Right forelimb (tissue), 1 donor: ENCODE measurements around the gene TMEM131L.
"Not testable (repeated sequence)": the region's sequence is repeated elsewhere in the genome, so short reads cannot be mapped to it uniquely, and the experiment has no call there.

Experiments used
- DNase-seq: peaks from one replicate; pipeline ENCODE4 v3.0.0-alpha.2; 2018

TMEM131L gene, protein sequence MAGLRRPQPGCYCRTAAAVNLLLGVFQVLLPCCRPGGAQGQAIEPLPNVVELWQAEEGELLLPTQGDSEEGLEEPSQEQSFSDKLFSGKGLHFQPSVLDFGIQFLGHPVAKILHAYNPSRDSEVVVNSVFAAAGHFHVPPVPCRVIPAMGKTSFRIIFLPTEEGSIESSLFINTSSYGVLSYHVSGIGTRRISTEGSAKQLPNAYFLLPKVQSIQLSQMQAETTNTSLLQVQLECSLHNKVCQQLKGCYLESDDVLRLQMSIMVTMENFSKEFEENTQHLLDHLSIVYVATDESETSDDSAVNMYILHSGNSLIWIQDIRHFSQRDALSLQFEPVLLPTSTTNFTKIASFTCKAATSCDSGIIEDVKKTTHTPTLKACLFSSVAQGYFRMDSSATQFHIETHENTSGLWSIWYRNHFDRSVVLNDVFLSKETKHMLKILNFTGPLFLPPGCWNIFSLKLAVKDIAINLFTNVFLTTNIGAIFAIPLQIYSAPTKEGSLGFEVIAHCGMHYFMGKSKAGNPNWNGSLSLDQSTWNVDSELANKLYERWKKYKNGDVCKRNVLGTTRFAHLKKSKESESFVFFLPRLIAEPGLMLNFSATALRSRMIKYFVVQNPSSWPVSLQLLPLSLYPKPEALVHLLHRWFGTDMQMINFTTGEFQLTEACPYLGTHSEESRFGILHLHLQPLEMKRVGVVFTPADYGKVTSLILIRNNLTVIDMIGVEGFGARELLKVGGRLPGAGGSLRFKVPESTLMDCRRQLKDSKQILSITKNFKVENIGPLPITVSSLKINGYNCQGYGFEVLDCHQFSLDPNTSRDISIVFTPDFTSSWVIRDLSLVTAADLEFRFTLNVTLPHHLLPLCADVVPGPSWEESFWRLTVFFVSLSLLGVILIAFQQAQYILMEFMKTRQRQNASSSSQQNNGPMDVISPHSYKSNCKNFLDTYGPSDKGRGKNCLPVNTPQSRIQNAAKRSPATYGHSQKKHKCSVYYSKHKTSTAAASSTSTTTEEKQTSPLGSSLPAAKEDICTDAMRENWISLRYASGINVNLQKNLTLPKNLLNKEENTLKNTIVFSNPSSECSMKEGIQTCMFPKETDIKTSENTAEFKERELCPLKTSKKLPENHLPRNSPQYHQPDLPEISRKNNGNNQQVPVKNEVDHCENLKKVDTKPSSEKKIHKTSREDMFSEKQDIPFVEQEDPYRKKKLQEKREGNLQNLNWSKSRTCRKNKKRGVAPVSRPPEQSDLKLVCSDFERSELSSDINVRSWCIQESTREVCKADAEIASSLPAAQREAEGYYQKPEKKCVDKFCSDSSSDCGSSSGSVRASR (N-terminal part only)

DNA sequence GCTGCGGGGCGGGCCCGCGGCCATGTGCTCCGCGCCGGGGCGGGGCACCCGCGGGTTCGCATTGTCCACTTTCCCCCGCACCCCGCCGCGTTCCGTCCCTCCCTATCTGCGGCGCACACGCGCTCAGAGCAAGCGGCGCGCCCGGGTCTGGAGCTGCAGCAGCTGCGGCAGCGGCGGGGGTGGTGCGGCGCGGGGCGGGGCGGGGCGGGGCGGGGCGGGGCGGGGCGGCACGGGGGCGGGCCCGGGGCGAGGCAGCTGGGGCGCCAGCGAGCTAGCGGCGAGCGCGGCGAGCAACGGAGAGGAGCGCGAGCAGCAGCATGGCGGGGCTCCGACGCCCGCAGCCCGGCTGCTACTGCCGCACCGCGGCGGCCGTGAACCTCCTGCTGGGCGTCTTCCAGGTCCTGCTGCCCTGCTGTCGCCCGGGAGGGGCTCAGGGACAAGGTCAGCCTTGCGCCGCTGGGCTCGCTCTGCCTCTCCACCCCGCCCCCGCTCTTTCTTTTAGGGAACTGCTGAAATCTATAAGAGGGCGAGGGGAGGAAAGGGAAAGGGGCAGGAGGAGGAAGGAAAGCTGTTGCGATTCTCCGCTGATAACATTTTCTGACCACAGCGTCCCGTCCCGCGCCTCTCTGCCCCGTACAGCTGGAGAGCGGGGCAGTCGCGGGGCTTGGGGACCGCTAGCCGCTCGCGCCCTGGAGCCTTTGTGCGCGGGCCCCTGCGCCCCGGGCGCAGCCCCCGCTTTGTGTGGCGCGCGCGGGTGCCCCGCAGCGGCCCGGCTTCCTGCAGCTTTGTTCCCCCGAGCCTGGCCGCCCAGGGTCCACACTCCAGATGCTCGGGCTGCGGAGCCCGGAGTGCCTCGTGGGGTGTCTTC is at the start of gene TMEM131L:
TSS of gene TMEM131L (plus strand) at position 280 of the 868 bp plus-strand sequence. CDS start at position 318, 38 bp downstream.
- DNase-seq = peak; percentile 85

DNA sequence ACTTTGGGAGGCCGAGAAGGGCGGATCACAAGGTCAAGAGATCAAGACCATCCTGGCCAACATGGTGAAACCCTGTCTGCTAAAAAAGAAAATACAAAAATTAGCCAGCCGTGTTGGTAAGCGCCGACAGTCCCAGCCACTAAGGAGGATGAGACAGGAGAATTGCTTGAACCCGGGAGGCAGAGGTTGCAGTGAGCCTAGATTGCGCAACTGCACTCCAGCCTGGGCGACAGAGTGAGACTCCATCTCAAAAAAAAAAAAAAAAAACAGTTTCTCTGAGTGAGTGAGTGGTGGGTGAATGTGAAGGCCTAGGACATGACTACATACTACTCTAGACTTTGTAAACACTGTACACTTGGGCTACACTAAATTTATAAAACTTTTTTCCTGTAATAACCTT is 49.7 kb upstream of the TMEM131L start:
- not testable (repeated sequence) for DNase-seq

DNA sequence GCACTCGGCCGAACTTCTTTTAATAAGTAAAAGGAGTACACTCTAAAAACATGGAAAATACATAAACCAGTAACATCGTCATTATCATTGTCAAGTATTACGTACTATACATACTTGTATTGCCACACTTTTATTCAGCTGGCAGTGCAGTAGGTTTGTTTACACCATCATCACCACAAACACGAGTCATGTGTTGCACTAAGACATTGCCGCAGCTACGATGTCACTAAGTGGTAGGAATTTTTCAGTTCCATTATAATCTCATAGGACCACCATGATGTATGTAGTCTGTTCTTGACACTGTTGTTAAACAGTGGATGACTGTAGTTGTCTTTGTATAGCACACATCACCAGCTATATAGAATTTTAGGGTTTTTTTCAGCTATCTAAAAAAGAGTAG is 48.0 kb upstream of the TMEM131L start:
- DNase-seq = no peak

DNA sequence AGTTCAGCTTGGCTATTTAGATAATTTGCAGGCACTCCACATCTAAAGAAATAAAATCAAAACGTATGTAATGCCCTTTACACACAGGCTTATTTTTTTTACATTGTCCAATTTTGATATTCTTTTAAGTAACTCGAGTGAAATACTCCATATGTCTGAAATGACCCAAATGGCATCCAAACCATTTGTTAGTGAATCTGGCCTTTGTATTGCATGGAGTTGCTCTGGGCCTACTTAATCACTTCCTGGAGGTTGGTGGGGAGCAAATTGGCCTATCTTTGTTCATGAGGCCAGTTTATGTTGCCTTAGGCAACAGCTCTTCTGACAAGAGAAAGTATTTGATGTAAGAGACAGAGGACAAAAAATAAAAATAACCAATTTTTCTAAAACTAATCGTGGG is 47.6 kb upstream of the TMEM131L start:
- DNase-seq = no peak

DNA sequence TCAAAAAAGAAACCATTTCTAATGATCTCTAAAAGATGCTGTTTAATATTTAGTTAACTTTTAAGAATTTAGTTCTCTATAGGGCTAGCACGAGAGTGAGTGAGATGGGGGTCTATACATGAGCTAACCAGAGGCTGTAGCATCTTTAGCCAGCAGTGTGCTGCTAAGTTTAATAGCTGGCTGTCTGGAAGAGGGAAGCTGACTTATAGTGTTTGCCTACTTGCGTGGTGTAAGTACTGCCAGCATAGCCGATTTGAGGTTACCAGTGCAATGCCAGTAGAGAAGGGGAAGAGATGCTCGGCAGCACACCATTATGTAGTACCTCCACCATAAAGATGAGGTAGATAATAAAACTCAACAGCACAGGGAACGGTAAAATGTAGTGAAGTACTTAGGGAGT is 47.1 kb upstream of the TMEM131L start:
- no peak for DNase-seq

DNA sequence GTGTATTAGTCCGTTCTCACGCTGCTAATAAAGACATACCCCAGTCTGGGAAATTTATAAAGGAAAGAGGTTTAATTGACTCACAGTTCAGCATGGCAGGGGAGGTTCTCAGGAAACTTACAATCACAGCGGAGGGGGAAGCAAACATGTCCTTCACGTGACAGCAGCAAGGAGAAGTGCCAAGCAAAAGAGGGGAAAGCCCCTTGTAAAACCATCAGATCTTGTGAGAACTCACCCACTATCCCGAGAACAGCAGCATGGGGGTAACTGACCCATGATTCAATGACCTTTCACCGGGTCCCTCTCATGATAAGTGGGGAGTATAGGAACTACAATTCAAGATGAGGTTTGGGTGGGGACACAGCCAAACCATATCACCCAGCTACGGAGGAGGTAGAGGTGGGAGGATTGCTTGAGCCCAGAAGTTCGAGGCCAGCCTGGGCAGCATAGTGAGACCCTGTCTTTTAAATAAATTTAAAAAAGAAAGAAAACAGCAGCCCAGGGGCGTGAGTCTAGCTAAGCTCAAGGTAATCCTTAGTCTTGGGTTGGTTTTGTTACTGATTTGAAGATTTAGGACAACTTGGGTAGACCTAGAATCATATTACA is 46.4 kb upstream of the TMEM131L start:
- no peak for DNase-seq

DNA sequence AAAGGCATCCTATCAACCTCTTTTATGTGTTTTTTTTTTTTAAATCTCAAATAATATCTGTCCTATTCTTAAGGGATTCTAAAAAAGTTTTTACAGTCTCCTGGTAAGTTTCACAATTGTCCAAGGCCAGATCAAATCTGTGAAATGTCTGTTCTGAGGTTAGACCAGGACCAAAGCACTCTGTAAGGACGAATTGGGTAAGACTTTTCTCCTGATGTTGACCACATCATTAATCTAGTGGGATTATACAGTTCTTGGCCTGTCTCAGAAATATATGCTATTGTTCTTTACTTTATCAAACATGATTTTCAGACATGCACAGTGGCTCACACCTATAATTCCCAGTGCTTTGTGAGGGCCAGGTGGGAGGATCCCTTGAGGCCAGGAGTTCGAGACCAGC is 45.8 kb upstream of the TMEM131L start:
- DNase-seq = no peak

DNA sequence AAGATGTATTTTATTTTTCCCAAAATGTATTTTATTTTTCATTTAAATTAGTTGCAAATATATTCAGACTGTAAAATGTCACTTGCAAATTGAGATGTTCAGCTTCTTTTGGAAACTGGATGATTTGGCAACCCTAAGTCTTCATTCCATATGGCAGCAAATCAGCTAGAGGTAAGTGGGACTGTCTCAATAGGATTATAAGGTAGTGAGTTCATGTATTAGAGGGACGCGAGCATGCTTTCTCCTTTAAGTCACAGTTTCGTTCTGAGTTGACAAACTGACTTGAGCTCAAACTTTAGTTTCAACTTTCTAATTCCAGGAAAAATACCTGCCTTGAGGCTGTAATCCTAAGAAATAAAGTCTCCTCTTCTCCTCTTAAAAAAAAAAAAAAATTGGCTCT is 44.2 kb upstream of the TMEM131L start:
- DNase-seq = no peak

DNA sequence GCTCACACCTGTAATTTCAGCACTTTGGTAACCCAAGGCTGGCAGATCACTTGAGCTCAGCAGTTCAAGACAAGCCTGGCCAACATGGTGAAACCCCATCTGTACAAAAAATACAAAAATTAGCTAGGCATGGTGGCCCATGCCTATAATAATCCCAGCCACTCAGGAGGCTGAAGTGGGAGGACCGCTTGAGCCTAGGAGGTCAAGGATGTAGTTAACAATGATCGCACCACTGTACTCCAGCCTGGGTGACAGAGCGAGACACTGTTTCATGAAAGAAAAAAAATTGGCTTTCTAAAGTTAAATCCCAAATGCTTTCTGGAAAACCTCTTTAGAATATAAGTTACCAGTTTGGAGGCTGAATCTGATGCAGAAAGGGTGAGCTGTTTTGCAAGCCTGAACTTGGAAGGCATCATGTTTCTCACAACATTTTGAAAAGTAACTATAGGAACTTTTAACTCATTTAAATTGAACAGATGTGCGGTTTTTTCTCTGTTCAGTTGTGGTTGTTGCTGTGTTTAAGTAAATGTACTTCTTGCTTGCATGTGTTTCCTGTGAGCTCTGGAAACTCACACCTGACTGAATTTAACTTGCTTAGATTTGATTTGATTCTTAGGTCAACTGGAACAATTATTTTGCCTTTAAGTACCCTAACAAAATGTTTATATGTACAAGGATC is 39.8 kb upstream of the TMEM131L start:
- DNase-seq = no peak

DNA sequence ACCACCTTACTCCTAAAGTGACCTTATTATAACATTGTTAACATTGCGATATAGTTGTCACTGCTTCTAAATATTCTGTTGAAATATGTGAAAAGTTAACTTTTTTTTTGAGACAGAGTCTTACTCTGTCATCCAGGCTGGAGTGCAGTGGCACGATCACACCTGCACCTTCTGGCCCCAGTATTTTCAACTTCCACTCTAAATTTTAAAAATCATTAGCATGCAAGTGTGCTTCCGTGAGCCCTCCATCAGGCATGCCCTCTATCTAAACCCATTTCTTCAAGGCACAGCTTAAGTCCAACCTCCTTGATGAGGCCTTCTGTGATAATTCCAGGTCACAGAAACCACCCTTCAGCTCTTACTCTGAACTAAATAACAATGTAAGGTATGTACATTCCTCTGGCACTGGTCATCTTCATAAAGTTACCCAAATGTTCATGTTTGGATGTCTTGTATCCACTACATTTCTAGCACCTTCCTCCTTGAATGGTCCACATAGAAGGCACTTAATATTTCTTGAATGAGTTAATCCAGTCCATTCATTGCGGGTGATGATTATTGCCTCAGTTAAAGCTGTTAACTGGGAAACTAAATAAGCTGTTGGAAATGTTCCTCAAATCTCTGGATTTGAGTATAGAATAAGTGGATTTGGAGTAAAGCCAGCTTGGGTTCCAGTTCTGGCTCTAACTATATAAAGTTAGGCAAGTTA is 38.6 kb upstream of the TMEM131L start:
- no peak for DNase-seq

DNA sequence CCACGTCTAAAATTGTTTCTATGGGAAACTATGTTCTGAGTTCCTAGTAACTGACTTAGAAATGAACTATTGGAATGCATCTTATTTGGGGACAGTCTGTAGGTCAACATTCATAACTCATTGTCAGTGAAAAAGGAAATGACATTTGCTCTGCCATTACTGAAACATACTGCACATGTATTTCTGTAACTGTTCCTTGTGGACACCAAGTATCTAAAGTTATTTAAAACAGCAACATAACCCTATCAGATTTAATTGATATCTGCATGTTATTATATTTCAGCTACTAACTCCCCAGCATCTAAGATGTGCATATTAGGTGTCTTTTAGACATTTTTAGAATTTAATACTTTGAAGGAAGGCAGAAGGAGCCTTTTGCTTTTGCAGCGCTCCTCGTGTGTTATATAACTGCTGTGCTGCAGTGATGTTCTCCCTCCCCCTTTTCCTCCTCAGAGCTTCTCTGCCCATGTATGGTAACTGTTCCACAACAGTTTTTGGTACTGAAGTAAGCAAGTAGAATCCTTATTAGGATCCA is 37.2 kb upstream of the TMEM131L start:
- DNase-seq = no peak

DNA sequence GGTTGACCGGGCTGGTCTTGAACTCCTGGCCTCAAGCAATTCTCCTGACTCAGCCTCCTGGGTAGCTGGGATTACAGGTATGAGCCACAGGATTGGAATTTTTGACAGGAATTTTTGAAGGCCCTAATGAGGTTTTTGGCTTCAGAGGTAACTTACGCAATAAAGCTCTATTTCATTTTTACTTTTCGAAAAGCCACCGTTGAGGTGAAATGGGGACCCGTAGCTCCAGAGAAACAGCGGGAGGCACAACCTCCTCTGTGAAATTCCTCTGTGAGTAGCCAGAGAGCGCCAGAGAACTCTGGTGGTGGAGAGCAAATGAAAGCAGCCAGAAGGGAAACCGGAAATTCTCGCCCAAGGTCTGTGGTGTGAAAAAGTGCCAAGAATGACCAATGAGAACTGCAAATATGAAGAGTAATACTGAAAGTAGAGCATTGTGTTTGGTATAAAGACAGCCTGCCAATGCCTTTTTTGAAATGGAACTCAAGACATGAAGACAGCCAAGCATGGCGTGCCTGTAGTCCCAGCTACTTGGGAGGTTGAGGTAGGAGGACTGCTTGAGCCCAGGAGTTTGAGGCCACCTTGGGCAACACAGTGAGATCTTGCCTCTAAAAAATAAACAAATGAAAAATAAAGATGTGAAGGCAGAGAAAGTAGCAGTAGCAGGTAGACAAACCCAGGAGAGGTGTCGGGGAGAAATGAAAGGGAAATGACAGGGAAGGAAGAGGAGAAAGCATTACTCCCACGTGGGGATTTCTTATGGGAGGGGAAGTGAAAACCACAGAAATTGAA is 33.0 kb upstream of the TMEM131L start:
- no peak for DNase-seq

DNA sequence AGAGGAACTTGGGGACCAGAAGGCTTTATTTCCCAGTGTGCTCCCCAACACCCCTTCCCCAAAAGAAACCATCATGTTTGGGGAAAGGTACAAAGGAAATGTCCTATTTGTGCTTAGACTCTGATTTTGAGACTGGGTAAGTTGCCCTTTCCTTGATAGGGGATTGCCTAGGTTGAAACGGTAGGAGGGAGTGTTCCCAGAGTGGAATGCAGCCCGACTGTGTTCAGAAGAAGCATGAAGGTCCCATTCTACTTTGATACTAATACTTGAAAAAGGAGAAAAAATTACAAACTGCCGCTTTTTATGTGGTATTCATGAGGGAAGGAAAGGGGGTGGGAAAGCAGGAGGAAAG is 32.4 kb upstream of the TMEM131L start:
- no peak for DNase-seq

DNA sequence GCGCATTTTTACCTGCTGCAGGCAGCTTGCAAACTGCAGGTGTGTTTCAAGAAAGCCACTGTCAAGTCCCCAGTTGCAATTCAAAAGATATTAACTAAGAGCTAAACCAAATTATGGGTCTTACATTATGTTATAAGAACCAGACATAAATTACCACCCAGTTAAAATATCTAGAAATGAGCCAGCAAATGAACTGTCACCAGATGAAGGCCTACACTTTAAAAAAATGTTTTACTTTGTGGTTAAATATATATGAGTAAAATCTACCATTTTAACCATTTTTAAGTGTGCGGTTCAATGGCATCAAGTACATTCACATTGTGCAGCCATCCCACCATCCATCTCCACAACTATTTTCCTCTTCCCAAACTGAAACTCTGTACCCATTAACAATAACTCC is 32.0 kb upstream of the TMEM131L start:
- DNase-seq = no peak

DNA sequence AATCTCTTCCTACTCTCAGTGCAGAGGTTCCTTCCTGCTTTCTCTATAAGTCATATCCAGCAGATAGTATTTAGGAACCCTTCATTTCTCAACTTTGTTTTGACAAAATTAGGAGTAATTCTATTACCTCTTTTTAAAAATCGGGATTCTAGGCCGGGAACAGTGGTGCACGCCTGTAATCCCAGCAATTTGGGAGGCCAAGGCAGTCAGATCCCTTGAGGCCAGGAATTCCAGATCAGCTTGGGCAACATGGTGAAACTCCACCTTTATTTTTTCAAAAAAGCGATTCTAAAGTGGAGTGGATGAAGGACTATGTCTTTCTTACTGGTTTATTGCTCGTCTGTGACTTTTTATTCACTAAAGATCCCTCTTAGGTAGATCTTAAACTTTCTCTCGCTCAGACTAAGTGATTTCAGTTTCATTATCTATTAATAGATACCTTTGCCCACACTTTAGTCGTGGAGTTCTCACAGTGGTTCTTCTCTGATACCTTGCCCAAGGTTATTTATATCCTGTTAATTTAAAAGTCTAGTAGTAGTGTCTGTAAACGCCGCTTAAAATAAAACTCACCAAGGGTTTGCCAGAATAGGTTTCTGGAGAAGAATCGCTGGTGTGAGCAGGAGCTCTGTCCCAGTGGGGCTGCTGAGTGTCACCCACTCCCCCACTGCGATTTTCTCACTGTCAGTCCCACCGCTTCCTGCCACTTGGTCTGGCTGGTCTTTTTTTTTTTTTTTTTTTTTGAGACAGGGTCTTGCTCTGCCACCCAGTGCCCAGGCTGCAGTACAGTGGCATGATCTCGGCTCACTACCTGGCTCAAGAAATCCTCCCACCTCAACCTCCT is 27.0 kb upstream of the TMEM131L start:
- no peak for DNase-seq

DNA sequence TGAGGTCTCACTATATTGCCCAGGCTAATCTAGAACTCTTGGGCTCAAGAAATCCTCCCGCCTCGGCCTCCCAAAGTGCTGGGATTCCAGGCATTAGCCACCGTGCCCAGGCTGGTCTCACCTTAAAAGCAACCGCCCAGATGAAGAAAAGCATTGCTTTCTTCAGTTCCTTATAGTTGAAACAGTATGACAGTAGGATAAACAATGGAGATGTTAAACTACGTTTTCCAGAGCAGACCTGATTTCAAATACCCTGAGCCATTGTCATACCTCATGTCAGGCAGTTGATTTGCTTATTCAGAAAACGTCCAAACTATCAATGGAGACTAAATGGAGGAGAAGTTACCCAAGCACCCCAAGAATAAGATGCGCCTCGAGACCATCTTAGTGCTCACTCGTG is 26.3 kb upstream of the TMEM131L start:
- DNase-seq = no peak

DNA sequence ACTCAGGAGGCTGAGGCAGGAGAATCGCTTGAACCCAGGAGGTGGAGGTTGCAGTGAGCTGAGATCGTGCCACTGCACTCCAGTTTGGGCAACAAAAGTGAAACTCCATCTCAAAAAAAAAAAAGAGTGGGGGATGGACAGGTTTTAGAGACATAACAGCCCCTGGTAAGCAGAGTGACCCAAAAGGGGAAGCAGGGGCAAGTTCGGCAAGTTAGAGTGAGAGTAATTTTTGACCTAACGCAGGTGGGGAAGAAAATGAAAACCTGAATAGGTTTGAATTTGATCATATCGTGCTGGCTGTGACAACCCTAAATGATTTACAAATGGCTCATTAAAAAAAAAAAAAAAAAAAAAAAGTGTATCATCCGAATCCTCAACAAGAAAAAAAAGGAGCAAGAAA is 25.7 kb upstream of the TMEM131L start:
- no peak for DNase-seq

DNA sequence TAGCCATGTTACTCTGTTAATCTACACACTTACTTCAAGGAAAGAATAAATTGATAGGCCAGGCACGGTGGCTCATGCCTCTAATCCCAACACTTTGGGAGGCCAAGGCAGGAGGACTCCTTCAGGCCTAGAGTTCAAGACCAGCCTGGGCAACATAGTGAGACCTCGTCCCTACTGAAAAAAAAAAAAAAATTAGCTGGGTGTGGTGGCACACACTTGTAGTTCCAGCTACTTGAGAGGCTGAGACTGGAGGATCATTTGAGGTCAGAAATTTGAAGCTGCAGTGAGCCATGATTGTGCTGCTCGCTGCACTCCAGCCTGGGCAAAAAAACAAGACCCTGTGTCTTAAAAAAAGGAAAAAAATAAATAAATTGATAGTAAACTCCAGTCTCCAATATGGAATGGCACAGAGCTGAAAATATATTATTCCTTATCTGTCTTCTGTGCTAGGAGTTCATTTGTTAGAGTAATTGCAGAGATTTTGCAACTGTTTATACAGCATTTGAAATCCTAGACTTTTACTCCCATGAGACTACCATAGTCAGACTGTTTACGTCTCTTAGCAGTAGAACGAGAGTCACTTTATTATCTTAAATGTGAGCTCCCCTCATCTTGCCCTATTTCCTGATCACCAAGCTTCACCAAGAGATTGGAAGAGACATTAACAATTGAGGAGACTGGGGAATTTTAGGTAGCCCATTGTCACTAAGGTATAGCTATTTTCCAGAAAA is 18.8 kb upstream of the TMEM131L start:
- DNase-seq = no peak
